Measurements from ENCODE around the gene FBP2. TPM values are rescaled to one million over a fixed set of nuclear protein-coding genes. Genes with fewer than 3 reads are reported as not detected.
"Not testable (repeated sequence)": the region's sequence is repeated elsewhere in the genome, so short reads cannot be mapped to it uniquely, and the experiment has no call there.

FBP2 gene
- total RNA-seq, 1 donor = not detected

- no peak for TF ChIP-seq CTCF (IDR thresholded peaks at IDR 0.05; ENCODE audit: insufficient read depth, low read depth, low read length)
- no peak overlapping the region for H3K4me3 ChIP-seq (ENCODE audit: low read depth, low read length)
- no peak for DNase-seq (ENCODE audit: low read depth)
Measured at GRCh38 chr9:94567271-94567670, 26.4 kb downstream of the FBP2 start.

- DNase-seq (ENCODE audit: low read depth) = no peak
- TF ChIP-seq CTCF (IDR thresholded peaks at IDR 0.05; ENCODE audit: insufficient read depth, low read depth, low read length) = no peak
- no peak overlapping the region for H3K4me3 ChIP-seq (ENCODE audit: low read depth, low read length)
Measured at GRCh38 chr9:94566550-94566949, 27.1 kb downstream of the FBP2 start.

- not testable (repeated sequence) for H3K4me3 ChIP-seq (ENCODE audit: low read depth, low read length); DNase-seq (ENCODE audit: low read depth)
Measured at GRCh38 chr9:94564279-94564678, 29.3 kb downstream of the FBP2 start.

- H3K4me3 ChIP-seq (ENCODE audit: low read depth, low read length) = no peak overlapping the region
- DNase-seq (ENCODE audit: low read depth) = no peak
- no peak for TF ChIP-seq CTCF (IDR thresholded peaks at IDR 0.05; ENCODE audit: insufficient read depth, low read depth, low read length)
Measured at GRCh38 chr9:94563548-94563947, 30.1 kb downstream of the FBP2 start.

GRCh38 chr9:94560237-94560636 is 33.4 kb downstream of the FBP2 start:
- TF ChIP-seq CTCF (IDR thresholded peaks at IDR 0.05; ENCODE audit: insufficient read depth, low read depth, low read length) = no peak
- DNase-seq (ENCODE audit: low read depth) = no peak
- H3K4me3 ChIP-seq (ENCODE audit: low read depth, low read length) = no peak overlapping the region

GRCh38 chr9:94557376-94557775 is 36.2 kb downstream of the FBP2 start:
- TF ChIP-seq CTCF (IDR thresholded peaks at IDR 0.05; ENCODE audit: insufficient read depth, low read depth, low read length) = no peak
- H3K4me3 ChIP-seq (ENCODE audit: low read depth, low read length) = no peak overlapping the region
- DNase-seq (ENCODE audit: low read depth) = no peak

GRCh38 chr9:94554439-94555331 is 38.9 kb downstream of the FBP2 start, which contains the start of gene PCAT7:
Gene PCAT7, plus strand, starts transcription at chr9:94555083.
- peak; percentile 44 for TF ChIP-seq CTCF (IDR thresholded peaks at IDR 0.05; ENCODE audit: insufficient read depth, low read depth, low read length)
- peak within 1 kb of the TSS; percentile 64 for H3K4me3 ChIP-seq (ENCODE audit: low read depth, low read length)
- peak; percentile 76 for DNase-seq (ENCODE audit: low read depth)

All from fibroblast of villous mesenchyme (primary cell).